Stimulated activated naive B cell treated with anti-CD40 and anti-IgM and Interleukin-4, amounts not matched to agents 10 μg/mL and 1 μg/mL and 100 μg/mL, for 72 hours (primary cell): ENCODE results near the gene SRL.

Experiments used
- ATAC-seq, 2 donors: fragments of 150-1000 bp; cut with Tn5 transposase; replicated peaks; 2 replicates each; pipeline ENCODE4 v1.10.0; 2021; ENCODE audit warnings: moderate library complexity in 1 of 2
- DNase-seq: peaks from one replicate; pipeline ENCODE4 v3.0.0; 2021
- H3K27ac Mint-ChIP-seq: one replicate; pipeline ENCODE4 v1.8.0; 2022; ENCODE audit warnings: mild to moderate bottlenecking, mixed read lengths
- H3K27me3 Mint-ChIP-seq, 2 donors: one replicate each; pipeline ENCODE4 v1.8.0; 2022; ENCODE audit warnings: mixed read lengths in 2 of 2
- H3K36me3 Mint-ChIP-seq, 2 donors: one replicate each; pipeline ENCODE4 v1.8.0; 2022; ENCODE audit warnings: mixed read lengths in 2 of 2, mild to moderate bottlenecking in 1 of 2
- H3K4me1 Mint-ChIP-seq, 2 donors: one replicate each; pipeline ENCODE4 v1.8.0; 2022; ENCODE audit warnings: mixed read lengths in 2 of 2, mild to moderate bottlenecking in 1 of 2
- H3K4me3 Mint-ChIP-seq, 2 donors: one replicate each; pipeline ENCODE4 v1.8.0; 2022; ENCODE audit warnings: mild to moderate bottlenecking in 2 of 2, mixed read lengths in 2 of 2, moderate library complexity in 1 of 2
- H3K9me3 Mint-ChIP-seq, 2 donors: one replicate each; pipeline ENCODE4 v1.8.0; 2022; ENCODE audit warnings: mixed read lengths in 2 of 2, mild to moderate bottlenecking in 1 of 2

Gene SRL

DNA sequence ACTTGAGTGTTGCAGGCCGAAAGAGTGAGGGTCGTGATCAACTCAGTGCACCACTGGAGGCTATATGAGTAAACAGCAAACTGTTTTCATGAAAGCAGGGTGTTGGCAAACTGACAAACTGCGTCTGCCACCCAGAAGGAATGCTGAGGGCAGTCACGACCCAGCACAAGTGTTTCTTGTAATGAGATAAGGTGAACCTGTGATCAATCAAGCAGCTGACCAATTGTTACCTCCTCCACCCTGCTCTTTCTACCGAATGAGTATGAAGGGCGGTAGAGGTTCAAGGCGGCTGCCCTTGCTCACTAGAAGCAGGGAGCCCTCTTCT is 5.5 kb upstream of the SRL start:
- Mint-ChIP-seq H3K27ac (no peak overlapping the region), H3K9me3 (no peaks in the 10 kb centered on the region), H3K4me1 (peaks cover 0 to 4% of the 10 kb centered on the region in 2 donors), H3K36me3 (peaks cover 1 to 5% of the 10 kb centered on the region in 2 donors), H3K4me3 (no peak overlapping the region), H3K27me3 (no peaks in the 10 kb centered on the region)
- no peak for DNase-seq
- ATAC-seq: no peak

DNA sequence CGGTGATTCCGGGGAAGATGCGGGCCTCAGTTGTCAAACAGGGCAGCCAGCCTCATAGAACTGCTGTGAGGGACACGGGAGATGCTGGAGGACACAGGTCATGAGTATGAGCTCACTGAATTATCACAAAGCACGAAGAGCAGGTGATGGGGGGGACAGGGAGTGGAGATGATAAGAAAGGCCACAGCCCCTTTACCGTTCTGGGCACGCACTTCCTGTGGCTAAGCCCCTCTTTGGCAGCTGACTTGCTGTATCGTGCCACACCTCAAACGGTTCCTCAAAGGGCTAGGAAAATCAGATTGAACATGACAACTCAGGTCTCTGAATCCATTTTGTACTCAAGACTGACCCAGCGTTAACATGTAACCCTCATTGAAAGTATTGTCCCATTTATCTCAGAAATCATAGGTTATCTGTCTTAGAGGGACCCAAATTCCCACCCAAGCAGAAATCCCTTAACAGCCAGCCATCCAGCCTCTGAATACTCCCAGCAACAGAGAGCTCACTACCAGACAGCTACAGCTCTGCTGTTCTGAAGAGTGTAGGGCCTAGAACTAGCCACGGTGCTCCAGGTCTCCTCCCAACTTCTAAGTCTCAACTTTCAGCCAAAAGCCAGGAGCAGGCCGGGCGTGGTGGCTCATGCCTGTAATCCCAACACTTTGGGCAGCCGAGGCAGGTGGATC is 5.0 kb upstream of the SRL start:
- DNase-seq (no peak), ATAC-seq (no peak)
- Mint-ChIP-seq H3K4me3 (no peak overlapping the region), H3K9me3 (no peaks in the 10 kb centered on the region), H3K27me3 (no peaks in the 10 kb centered on the region), H3K27ac (no peak overlapping the region), H3K4me1 (peaks cover 0 to 4% of the 10 kb centered on the region in 2 donors), H3K36me3 (peaks cover 1 to 5% of the 10 kb centered on the region in 2 donors)

DNA sequence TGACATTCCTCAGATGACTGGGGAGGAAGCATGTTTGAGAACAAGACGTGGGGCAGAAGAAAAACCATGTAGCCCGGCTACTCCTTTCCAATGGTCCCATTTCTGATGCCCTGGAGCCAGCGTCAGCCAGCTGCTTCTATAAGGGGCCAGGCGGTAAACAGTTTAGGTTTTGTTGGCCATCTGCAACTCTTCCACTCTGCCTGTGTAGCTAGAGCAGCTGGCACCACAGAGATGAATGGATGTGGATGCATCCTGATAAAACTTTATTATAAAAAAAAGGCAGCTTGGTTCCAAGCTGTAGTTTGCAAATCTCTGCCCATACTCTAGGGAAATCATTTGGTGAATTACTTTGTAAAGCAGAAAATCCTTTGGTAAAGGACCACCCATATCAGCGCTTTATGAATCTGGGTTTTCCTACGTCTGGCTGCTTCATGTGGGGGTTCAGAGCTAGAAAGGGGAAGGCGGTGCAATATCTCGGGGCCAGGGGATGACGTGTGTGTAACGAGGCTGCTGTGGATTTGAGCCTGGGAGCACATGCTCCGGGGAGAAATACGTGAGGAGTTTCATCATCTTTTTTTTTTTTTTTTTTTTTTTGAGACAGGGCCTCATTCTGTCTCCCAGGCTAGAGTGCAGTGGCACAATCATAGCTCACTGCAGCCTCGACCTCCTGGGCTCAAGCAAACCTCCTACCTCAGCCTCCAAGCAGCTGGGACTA is 3.4 kb upstream of the SRL start:
- Mint-ChIP-seq H3K4me3 (no peak overlapping the region), H3K27ac (no peak overlapping the region), H3K36me3 (peaks cover 1 to 5% of the 10 kb centered on the region in 2 donors), H3K9me3 (no peaks in the 10 kb centered on the region), H3K27me3 (peaks cover 4 to 8% of the 10 kb centered on the region in 2 donors), H3K4me1 (peaks cover 0 to 4% of the 10 kb centered on the region in 2 donors)
- DNase-seq (no peak), ATAC-seq (no peak)

- H3K4me3 Mint-ChIP-seq: no peak overlapping the region
- H3K27me3 Mint-ChIP-seq: peaks cover 4 to 16% of the 10 kb centered on the region in 2 donors
- H3K36me3 Mint-ChIP-seq: peaks cover 1 to 3% of the 10 kb centered on the region in 2 donors
- no peak for DNase-seq
- peaks cover 0 to 4% of the 10 kb centered on the region in 2 donors for H3K4me1 Mint-ChIP-seq
- no peak overlapping the region for H3K27ac Mint-ChIP-seq
- no peak for ATAC-seq
- no peaks in the 10 kb centered on the region for H3K9me3 Mint-ChIP-seq
Observed at GRCh38 chr16:4244254-4245076, 2.6 kb upstream of the SRL start.

- H3K9me3 Mint-ChIP-seq: no peaks in the 10 kb centered on the region
- H3K4me3 Mint-ChIP-seq: no peak overlapping the region
- H3K27me3 Mint-ChIP-seq: peaks cover 16 to 30% of the 10 kb centered on the region in 2 donors
Observed at GRCh38 chr16:4241258-4241927, 487 bp downstream of the SRL start.

DNA sequence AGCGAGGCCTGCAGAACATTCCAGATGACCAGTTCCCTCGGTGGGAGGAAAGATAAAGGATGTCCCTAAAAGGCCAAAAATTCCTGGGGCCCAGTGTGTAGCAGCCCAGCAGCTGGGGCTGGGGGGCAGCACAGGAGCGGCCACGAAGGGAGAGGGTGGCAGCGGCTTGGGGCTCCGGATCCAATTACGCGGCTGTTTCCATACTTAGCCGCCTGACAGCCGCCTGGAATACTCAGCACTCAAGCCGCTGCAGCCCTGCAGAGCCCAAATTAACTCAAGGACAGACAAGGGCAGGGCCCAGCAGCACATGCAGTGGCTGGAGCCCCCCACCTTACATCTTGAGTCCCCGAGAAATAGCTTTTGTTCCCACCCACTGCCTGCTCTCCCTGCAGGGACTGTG is 1.3 kb downstream of the SRL start:
- peaks cover 16 to 34% of the 10 kb centered on the region in 2 donors for H3K27me3 Mint-ChIP-seq
- no peaks in the 10 kb centered on the region for H3K9me3 Mint-ChIP-seq
- H3K27ac Mint-ChIP-seq: no peak overlapping the region
- no peaks in the 10 kb centered on the region for H3K36me3 Mint-ChIP-seq
- H3K4me1 Mint-ChIP-seq: peaks cover 0 to 4% of the 10 kb centered on the region in 2 donors
- no peak for ATAC-seq
- no peak for DNase-seq
- no peak overlapping the region for H3K4me3 Mint-ChIP-seq

More at GRCh38 chr16:4241258-4241927, 487 bp downstream of the SRL start:
- no peak for ATAC-seq
- H3K36me3 Mint-ChIP-seq: no peaks in the 10 kb centered on the region
- no peak for DNase-seq
- H3K4me1 Mint-ChIP-seq: peaks cover 0 to 4% of the 10 kb centered on the region in 2 donors
- no peak overlapping the region for H3K27ac Mint-ChIP-seq

- H3K36me3 Mint-ChIP-seq: no peaks in the 10 kb centered on the region
- ATAC-seq (no peak), DNase-seq (no peak)
- no peaks in the 10 kb centered on the region for H3K9me3 Mint-ChIP-seq
- H3K4me1 Mint-ChIP-seq: peaks cover 0 to 4% of the 10 kb centered on the region in 2 donors
- peaks cover 21 to 39% of the 10 kb centered on the region in 2 donors for H3K27me3 Mint-ChIP-seq
- no peak overlapping the region for H3K4me3 Mint-ChIP-seq
- no peak overlapping the region for H3K27ac Mint-ChIP-seq
Observed at GRCh38 chr16:4239682-4240175, 2.2 kb downstream of the SRL start.

DNA sequence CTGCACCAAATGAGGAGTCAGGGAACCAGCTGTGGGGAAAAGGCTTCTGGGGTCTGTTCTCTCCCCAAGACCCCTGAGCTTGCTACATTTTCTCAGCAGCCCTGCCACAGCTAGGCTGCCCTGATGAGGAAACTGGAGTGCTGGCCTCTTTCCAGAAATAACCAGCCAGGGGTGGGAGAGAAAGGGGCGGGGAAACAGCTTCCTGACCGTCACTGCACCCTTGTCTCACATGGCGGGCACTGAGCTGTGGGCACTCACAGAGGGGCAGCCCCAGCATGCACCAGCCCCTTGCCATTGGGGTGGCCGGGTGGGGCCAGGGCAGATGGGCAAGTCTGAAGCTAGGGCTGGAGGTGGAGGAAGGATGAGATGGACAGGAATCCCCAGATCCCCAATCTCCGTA is 2.9 kb downstream of the SRL start:
- H3K36me3 Mint-ChIP-seq: no peaks in the 10 kb centered on the region
- H3K4me1 Mint-ChIP-seq: peaks cover 0 to 4% of the 10 kb centered on the region in 2 donors
- no peak overlapping the region for H3K4me3 Mint-ChIP-seq
- H3K27ac Mint-ChIP-seq: no peak overlapping the region
- H3K27me3 Mint-ChIP-seq: peaks cover 22 to 40% of the 10 kb centered on the region in 2 donors
- DNase-seq (no peak), ATAC-seq (no peak)
- H3K9me3 Mint-ChIP-seq: no peaks in the 10 kb centered on the region

DNA sequence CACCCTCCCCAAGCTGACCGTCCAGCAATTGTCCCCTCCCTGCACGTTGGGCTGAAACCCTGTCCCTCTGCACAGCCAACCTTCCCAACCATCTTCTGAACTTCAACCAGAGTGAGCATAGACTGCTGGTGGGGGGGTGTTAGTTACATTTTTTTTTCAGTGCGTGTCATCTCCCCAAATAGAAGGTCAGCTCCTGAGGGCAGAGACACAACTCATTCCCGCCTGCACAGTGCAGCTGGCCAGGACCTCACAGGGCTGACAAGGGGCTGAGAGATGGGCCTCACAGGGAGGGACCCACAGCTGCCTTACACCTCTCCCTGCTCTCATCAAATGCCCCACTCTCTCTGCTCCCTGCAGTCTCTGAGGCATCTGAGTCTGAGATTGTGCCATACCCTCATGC is 8.4 kb downstream of the SRL start:
- no peaks in the 10 kb centered on the region for H3K4me1 Mint-ChIP-seq
- DNase-seq: no peak
- ATAC-seq: no peak
- H3K27ac Mint-ChIP-seq: no peak overlapping the region
- H3K27me3 Mint-ChIP-seq: peaks cover 22 to 24% of the 10 kb centered on the region in 2 donors
- H3K9me3 Mint-ChIP-seq: no peaks in the 10 kb centered on the region
- H3K36me3 Mint-ChIP-seq: no peaks in the 10 kb centered on the region
- H3K4me3 Mint-ChIP-seq: no peak overlapping the region

DNA sequence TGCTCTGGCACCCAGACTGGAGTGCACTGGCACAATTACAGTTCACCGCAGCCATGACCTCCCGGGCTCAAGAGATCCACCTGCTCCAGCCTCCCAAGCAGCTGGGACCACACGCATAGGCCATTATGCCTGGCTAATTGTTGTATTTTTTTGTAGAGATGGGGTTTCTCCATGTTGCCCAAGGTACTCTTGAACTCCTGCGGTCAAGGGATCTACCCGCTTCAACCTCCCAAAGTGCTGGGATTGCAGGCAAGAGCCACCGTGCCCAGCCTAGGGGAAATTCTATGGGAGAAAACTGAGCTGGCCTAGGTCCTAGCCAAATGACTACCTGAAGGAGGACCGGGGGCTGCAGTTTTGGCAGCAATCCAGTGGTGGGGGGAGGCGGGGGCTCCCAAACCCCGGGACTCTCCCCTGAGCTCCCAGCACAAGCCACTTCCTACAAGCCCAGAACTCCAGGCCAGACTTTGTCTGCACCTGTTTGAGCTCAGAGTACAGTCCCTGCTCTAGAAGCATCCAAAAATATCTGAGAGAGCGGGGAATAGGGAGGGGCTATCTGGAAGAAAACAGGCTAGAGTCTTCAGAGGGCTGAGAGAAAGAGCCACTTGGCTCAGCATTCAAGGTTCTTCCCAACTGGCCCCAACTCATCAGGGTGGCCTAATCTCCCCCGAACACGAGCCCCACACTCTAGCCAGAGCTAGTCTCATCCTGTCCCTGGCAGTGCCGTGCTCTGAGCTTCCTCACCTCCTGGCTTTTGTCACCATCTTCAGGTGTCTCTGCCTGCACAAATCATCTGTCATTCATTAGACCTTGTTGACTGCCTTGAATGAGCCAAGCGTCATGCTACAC is 9.1 kb downstream of the SRL start:
- no peaks in the 10 kb centered on the region for H3K36me3 Mint-ChIP-seq

GRCh38 chr16:4231886-4232285 is 10.0 kb downstream of the SRL start:
- Mint-ChIP-seq H3K9me3 (no peaks in the 10 kb centered on the region), H3K4me3 (no peak overlapping the region), H3K4me1 (no peaks in the 10 kb centered on the region), H3K36me3 (no peaks in the 10 kb centered on the region), H3K27me3 (peaks cover 10 to 13% of the 10 kb centered on the region in 2 donors), H3K27ac (no peak overlapping the region)
- no peak for DNase-seq
- ATAC-seq: no peak

More for the DNA sequence above, 9.1 kb downstream of the SRL start:
- Mint-ChIP-seq H3K9me3 (no peaks in the 10 kb centered on the region), H3K27ac (no peak overlapping the region), H3K4me3 (no peak overlapping the region), H3K4me1 (no peaks in the 10 kb centered on the region), H3K27me3 (peaks cover 18 to 21% of the 10 kb centered on the region in 2 donors)
- ATAC-seq: no peak
- DNase-seq: no peak

- DNase-seq (no peak), ATAC-seq (no peak)
- no peaks in the 10 kb centered on the region for H3K36me3 Mint-ChIP-seq
- no peaks in the 10 kb centered on the region for H3K4me1 Mint-ChIP-seq
- no peaks in the 10 kb centered on the region for H3K9me3 Mint-ChIP-seq
- no peak overlapping the region for H3K27ac Mint-ChIP-seq
- H3K4me3 Mint-ChIP-seq: no peak overlapping the region
- H3K27me3 Mint-ChIP-seq: peaks cover 10% of the 10 kb centered on the region in 2 donors
Observed at GRCh38 chr16:4231367-4231766, 10.5 kb downstream of the SRL start.

DNA sequence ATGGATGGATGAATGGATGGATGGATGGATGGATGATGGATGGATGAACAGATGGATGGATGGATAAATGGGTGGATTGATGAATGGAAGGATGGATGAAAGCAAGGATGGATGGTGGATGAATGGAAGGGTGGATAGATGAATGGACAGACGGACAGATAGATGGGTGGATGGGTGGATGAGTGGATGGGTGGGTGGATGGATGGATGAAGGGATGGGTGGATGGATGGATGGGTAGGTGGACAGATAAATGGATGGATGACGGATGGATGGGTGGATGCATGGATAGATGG is 14.9 kb downstream of the SRL start:
- H3K27me3 Mint-ChIP-seq: peaks cover 5 to 6% of the 10 kb centered on the region in 2 donors
- no peak for ATAC-seq
- no peak for DNase-seq
- H3K27ac Mint-ChIP-seq: no peak overlapping the region
- no peaks in the 10 kb centered on the region for H3K36me3 Mint-ChIP-seq
- no peaks in the 10 kb centered on the region for H3K4me1 Mint-ChIP-seq
- no peak overlapping the region for H3K4me3 Mint-ChIP-seq
- H3K9me3 Mint-ChIP-seq: no peaks in the 10 kb centered on the region
